ENCODE data around the gene SULT1B1. TPM values are rescaled to one million over a fixed set of nuclear protein-coding genes. Genes with fewer than 3 reads are reported as not detected.
A peak's percentile ranks its signal among the peaks of the same experiment; 100 is the strongest.
"Not testable (repeated sequence)": the region's sequence is repeated elsewhere in the genome, so short reads cannot be mapped to it uniquely, and the experiment has no call there.

SULT1B1 gene
- total RNA-seq (ENCODE audit: insufficient read depth, low replicate concordance): 7.9 TPM

DNA sequence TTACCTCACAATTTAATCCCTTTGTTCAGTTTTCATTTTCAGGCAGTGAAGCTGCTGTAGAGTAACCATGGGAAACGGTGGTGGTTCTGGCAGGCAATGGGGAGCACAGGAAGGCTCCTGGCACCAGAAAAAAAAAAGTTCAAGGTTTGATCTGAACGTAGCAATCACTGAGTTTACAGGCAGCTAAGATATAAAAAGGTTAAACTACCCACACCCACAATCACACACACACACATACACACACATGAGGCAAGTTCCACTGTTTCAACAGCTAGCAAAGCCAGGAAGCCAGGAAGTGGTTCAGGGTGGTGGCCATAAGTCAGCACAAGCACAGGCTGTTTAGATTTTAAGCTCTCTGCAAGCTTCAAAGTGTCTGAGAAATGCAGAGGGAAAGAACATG is at the start of gene SULT1B1:
TSS of gene SULT1B1 (minus strand) at position 166 of the 400 bp plus-strand sequence. CDS start 5,403 bp downstream, outside the sequence.
- DNase-seq (ENCODE audit: low spot score): peak; percentile 55

DNA sequence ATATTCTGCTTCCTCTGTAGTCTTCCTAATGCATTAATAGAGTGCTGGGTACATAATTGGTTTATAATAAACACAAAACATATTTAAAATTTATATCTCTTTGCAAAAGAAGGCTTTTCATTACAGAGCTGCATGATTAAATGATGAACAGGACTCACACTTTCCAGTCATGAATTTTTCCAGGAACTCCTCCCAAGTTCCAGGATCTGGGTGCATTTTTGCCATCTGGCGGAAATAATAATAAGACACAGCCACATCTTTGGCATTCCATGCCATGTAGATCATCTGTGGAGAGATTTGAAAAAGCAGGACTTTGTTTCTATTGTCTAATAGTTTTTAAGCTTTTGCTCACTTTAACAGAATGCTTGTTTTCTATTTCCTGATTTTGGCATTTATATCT is 40.2 kb upstream of the SULT1B1 start:
- no peak for DNase-seq (ENCODE audit: low spot score)

- no peak for DNase-seq (ENCODE audit: low spot score)
Observed at GRCh38 chr4:69799337-69799736, 38.9 kb upstream of the SULT1B1 start.

GRCh38 chr4:69793732-69794131 is 33.3 kb upstream of the SULT1B1 start:
- no peak for DNase-seq (ENCODE audit: low spot score)

DNA sequence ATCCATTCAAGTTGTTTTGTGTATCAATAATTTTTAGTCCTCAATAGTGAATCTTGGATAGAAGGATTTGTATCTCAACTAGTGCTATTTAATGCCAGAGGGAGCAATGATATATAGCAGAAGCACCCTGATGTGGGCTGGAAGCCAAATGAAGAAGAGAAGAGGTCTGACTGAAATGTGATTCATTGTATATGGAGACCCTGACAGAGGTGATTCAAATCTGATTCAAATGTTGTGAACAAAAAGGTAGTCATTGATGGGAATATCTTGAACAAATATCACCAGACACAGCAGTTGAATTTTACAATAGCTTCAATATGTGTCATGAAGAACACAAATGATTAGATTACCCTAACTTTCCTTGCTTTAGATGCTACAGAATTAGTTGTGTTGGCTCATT is 27.5 kb upstream of the SULT1B1 start:
- no peak for DNase-seq (ENCODE audit: low spot score)

GRCh38 chr4:69786547-69786946 is 26.1 kb upstream of the SULT1B1 start:
- no peak for DNase-seq (ENCODE audit: low spot score)

DNA sequence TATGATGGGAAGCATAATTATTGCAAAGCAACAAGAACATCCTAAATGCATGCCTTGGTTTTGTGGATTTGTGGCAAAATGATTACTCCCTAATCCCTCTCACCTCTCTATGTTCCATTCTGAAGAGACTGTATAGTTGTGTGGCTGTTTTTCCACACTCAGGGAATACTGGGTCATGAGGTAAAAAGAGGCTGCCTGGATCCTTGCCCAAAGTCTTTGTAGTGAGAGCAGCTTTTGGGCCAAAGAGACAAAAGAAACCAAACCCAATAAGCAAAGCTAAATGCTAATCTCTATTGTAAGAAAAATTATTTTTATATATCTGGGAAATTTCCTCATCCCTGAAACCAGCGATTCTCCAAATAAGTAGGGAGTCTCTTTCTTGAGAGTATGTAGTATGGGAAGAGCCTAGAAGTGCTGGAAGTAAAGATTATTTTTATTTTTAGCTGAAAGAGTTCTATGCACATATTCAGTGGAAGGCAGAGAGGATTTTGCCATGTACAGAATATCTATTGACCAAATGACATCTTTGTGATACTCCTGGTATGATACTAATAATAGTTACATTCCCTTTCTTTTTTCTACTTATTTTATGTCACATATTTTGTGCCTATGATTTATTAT is 24.9 kb upstream of the SULT1B1 start:
- no peak for DNase-seq (ENCODE audit: low spot score)

DNA sequence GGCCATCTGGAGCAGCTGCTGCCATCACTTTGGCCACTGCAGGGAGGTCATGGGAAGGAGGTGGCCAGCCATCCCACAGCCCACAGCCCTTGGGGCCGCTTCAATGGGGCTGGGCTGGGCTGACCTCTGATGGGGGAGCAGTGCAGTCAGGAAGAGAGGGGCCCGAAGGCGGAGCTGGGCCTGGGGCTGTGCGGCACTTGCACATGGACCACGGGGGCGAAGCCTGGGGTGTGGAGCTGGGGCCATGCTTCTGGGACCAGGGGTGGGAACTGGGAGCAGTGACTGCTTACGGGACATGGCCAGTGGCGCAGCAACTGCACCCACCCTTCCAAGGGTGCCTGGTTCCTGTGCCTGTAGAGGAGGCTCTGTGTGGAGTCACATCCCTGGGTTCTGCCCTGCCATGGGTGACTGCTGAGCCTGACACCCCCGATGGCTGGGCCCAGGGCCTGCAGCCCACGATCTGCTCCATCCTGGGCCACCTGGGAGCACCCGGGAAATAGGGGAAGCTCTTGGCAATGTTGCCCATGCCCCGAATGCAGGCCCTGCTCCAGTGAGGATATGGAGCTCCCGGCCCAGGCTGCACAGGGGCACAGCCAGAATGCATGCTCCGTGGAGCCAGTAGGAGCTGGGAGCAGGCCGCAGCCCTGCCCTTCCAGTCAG is 22.4 kb upstream of the SULT1B1 start:
- no peak for DNase-seq (ENCODE audit: low spot score)

DNA sequence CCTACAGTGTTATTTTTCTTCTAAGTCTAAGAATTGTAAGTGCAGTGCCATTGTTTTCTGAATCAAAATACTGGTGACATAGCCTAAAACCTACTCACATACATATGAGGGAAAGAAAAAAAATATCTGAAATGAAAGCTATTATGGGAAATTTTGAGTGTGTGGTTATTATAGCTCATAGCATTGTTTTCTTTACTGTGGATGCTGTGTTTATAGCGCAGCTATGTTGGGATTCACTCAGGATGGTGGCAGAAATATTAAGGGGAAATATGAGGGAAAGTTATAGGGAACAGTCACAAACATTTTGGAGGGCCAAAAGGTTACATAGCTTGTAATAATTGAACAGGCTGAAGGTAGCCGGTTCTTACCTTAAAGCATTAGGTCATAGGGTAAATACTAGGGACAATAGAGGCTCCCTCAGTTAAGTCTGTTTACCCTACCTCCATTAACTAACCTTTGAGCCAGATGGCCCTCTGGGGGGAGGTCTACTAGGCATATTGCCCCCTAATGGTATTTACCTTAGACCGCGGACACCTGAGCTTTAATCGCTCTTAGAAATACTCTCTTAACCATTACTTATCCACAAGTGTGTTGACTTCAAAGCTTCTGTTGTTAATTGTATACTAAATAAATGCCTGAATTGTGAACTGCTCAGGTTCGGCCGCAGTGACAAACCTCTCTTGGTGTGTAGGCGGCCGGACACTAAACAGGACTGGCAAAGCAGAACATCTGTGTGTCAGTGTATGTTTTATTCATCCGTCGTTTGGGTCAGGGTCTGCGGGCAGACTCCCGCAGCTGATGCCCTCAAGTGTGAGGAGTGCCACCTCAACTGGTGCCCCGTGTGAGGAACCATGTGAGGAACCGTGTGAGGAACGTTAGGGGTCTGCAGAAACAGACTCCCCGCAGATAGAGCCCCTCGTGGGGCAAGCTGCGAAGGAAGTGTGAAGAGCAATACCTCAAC is 21.3 kb upstream of the SULT1B1 start:
- DNase-seq (ENCODE audit: low spot score): no peak

DNA sequence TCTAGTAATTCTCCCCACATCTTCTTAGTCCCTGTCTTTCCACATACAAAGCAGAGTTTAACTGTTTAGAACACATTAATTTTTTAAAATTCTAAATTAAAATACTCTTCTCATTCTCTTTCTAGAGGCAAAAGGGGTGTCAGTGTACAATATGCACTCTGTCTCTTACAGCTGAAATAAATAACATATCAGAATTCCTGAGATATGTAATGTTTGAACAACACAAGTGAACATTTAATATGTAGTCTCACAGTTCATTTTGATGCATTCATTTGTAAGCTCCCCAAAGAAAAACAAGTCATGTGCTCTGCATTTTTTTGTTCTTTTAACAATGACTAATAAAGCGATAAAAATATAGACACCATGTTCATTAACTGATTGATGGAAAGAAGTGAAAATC is 19.7 kb upstream of the SULT1B1 start:
- DNase-seq (ENCODE audit: low spot score): no peak

DNA sequence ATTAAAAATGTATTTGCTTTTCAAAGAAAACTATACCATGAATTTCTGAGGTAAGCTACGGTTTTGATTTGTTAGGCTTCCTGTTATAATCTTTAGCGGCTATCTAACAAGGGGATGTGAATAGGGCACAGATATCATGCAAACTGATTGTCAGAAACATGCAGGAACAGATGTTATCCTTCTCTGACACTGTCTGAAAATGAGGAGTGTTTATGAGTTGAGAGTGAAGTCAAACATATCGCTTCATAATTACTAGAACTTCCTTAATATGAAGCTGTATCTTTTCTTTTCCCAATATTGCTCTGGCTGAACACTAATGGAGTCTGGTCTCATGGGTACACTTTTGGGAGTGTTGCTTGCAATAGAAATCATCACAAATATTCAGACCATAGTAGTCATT is 16.3 kb upstream of the SULT1B1 start:
- peak; percentile 19 for DNase-seq (ENCODE audit: low spot score)

GRCh38 chr4:69775321-69775867 is 15.0 kb upstream of the SULT1B1 start:
- no peak for DNase-seq (ENCODE audit: low spot score)

- peak; percentile 85 for DNase-seq (ENCODE audit: low spot score)
Observed at GRCh38 chr4:69773484-69773883, 13.1 kb upstream of the SULT1B1 start.

DNA sequence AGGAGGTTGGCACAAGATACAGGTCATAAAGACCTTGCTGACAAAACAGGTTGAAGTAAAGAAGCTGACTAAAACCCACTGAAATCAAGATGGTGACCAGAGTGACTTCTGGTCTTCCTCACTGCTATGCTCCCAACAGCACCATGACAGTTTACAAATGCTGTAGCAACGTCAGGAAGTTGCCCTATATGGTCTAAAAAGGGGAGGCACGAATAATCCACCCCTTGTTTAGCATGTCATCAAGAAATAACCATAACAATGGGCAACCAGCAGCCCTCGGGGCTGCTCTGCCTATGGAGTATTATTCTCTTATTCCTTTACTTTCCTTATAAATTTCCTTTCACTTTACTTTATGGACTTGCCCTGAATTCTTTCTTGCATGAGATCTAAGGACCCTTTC is 8.1 kb upstream of the SULT1B1 start:
- DNase-seq (ENCODE audit: low spot score): not testable (repeated sequence)

GRCh38 chr4:69765751-69766150 is 5.3 kb upstream of the SULT1B1 start:
- no peak for DNase-seq (ENCODE audit: low spot score)

- DNase-seq (ENCODE audit: low spot score): no peak
Observed at GRCh38 chr4:69764311-69764710, 3.9 kb upstream of the SULT1B1 start.

- DNase-seq (ENCODE audit: low spot score): no peak
Observed at GRCh38 chr4:69763233-69763632, 2.8 kb upstream of the SULT1B1 start.

DNA sequence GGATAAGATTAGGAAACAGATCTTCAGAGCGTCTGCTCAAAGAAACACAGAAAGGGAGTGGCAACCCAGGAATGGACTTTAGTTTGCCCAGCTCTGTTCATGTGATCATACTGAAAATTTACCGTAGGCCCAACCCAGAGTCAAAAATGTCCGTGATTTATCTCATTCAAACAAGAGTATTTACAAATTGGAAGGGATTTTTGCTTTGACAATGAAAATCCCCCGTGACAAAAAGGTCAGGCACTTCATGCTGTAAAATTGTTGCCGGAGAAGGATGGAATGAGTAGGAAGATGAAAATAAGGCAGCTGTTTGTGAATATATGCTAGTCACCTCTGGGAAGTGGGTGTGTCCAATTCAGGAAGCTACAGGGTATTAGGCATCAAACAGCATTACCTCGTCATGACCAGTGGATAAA is 1.2 kb downstream of the SULT1B1 start:
- no peak for DNase-seq (ENCODE audit: low spot score)

- DNase-seq (ENCODE audit: low spot score): no peak
Observed at GRCh38 chr4:69757464-69757863, 3.0 kb downstream of the SULT1B1 start.

DNA sequence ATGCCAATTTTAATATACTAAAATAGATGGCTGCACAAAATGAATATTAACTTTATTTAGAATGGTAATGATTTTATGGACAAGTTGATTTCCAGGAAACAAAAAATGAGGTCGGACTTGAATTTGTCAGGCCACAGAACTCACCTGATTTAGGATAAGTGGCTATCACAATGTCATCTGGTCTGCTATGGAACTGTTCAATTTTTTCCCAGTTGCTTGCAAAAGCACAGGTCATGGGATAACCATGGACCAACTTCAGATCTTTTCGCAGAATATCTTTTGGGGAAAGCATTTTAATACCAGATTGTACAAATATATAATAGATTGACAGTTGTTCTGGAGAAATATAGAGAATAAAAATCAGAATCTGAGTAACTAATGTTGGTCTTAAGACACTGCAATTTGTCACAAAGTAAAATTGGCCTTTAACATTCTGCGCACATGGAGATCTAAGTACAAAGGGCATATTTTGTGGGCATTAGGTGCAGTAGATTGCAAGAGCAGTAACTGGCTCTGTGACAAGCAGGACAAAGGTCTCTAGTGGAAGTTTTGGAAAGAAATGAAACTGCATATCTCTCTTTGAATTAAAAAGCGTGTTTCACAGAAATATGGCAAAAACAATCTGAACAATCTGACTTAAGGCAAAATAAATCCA is 5.4 kb downstream of the SULT1B1 start:
- DNase-seq (ENCODE audit: low spot score): no peak

- DNase-seq (ENCODE audit: low spot score): peak; percentile 53
Observed at GRCh38 chr4:69753686-69754085, 6.7 kb downstream of the SULT1B1 start.

Data from umbilical cord (tissue), 2 donors.